Cardiac fibroblast (primary cell): ENCODE data around the gene SRD5A2.

Experiments used
- DNase-seq, 2 donors: peaks; one replicate each; pipeline versions ENCODE4 v3.0.0 to v3.0.0-alpha.2; 2010; ENCODE audit warnings: low read depth in 2 of 2
- H3K4me3 ChIP-seq, 2 donors: replicated peaks in 1 of 2; 1 replicate in 1 of 2; 2 replicates in 1 of 2; pipeline ENCODE4 v1.5.1; 2011; ENCODE audit warnings: low read depth in 2 of 2, low read length in 2 of 2, mild to moderate bottlenecking in 2 of 2, moderate library complexity in 1 of 2
- TF ChIP-seq, protein P1 (sequence below): IDR thresholded peaks from one replicate; pipeline ENCODE4 v1.5.1; 2011; ENCODE audit warnings: low read depth, mild to moderate bottlenecking, low read length, inconsistent platforms

Gene SRD5A2

GRCh38 chr2:31476511-31477180 lies 104.1 kb downstream of the SRD5A2 start:
- peak in 1 of 2 donors; percentile 51 for DNase-seq
- TF ChIP-seq, protein P1, sequence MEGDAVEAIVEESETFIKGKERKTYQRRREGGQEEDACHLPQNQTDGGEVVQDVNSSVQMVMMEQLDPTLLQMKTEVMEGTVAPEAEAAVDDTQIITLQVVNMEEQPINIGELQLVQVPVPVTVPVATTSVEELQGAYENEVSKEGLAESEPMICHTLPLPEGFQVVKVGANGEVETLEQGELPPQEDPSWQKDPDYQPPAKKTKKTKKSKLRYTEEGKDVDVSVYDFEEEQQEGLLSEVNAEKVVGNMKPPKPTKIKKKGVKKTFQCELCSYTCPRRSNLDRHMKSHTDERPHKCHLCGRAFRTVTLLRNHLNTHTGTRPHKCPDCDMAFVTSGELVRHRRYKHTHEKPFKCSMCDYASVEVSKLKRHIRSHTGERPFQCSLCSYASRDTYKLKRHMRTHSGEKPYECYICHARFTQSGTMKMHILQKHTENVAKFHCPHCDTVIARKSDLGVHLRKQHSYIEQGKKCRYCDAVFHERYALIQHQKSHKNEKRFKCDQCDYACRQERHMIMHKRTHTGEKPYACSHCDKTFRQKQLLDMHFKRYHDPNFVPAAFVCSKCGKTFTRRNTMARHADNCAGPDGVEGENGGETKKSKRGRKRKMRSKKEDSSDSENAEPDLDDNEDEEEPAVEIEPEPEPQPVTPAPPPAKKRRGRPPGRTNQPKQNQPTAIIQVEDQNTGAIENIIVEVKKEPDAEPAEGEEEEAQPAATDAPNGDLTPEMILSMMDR, result no peak
- no peak overlapping the region for H3K4me3 ChIP-seq

DNA sequence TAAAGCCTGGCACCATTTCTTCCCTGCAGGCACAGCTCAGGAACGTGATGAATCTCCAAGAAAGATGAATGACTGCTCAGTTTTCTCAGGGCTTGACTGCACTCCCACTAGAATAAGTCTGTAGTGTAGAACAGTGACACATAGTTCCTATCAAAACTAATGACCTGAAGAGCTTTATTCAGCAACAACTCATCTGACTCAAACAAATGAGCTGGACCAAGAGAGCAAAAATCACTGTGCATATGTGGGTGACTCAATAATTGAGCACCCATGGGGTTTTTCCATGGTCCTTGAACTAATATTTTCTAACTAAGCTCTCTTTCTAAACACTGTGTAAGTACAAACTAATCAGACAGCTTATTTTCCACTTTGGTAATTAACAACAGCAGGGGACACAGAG lies 105.0 kb downstream of the SRD5A2 start:
- H3K4me3 ChIP-seq, result no peak overlapping the region
- peak in 1 of 2 donors; percentile 69 for DNase-seq
- TF ChIP-seq, protein P1, result no peak

GRCh38 chr2:31474296-31474695 lies 106.4 kb downstream of the SRD5A2 start:
- TF ChIP-seq, protein P1, result no peak
- H3K4me3 ChIP-seq, result no peak overlapping the region
- no peak for DNase-seq
